ENCODE measurements around the gene EPN2.

GRCh38 chr17:19264681-19265080, 27.5 kb downstream of the EPN2 start:
- no peak for TF ChIP-seq POLR2A (IDR thresholded peaks at IDR 0.05)
- TF ChIP-seq CTCF (IDR thresholded peaks at IDR 0.05), result no peak

All from thyroid gland (tissue), 4 donors.